GM12878 (cell line): Measurements from ENCODE around the gene GARIN5B. TPM values are rescaled to one million over a fixed set of nuclear protein-coding genes. Genes with fewer than 3 reads are reported as not detected.

Source experiments
- ATAC-seq: fragments of 200-7000 bp; cut with Tn5 transposase; 3 replicates; pipeline ENCODE4 v1.9.1; 2020; ENCODE audit warnings: mild to moderate bottlenecking, moderate library complexity
- BruUV-seq: library from RNA; stranded (reverse); fragments of 400-500 nt; replicated peaks from 2 replicates; lab custom pipeline; 2021; lab: Mats Ljungman, UMichigan
- CTCF ChIA-PET: fragments of 300-600 bp; sonication (Branson Sonifier 250); formaldehyde crosslinking; extraction: SDS; loops from one replicate; lab custom pipeline; 2021; ENCODE audit warnings: inconsistent platforms; lab: Yijun Ruan, JAX
- POLR2A ChIA-PET: fragments of 350-600 bp; formaldehyde crosslinking; extraction: SDS; loops from one replicate; lab custom pipeline; 2021; ENCODE audit warnings: inconsistent platforms; lab: Charles Lee
- RAD21 ChIA-PET: fragments of 300-600 bp; sonication (Branson Sonifier 250); formaldehyde crosslinking; loops from one replicate; lab custom pipeline; 2023; ENCODE audit warnings: antibody characterized with exemption; ENCODE audit not compliant: unreplicated experiment; lab: Charles Lee
- SMC1A ChIA-PET: fragments of 300-600 bp; sonication (Branson Sonifier 250); formaldehyde crosslinking; loops from one replicate; lab custom pipeline; 2023; ENCODE audit not compliant: unreplicated experiment, uncharacterized antibody; lab: Charles Lee
- DNase-seq: peaks from one replicate; pipeline ENCODE4 v3.0.0-alpha.2; 2011; ENCODE audit warnings: low read depth, low spot score
- FAIRE-seq: peaks from 3 replicates; lab custom pipeline; 2011; peaks lifted over from hg19 to GRCh38; lab: Jason Lieb, UNC
- H2AFZ ChIP-seq: 2 replicates; pipeline ENCODE4 v1.6.0; 2011; ENCODE audit warnings: low read depth, low read length, control low read depth; ENCODE audit not compliant: control insufficient read depth
- H3K27ac ChIP-seq: 2 replicates; pipeline ENCODE4 v1.5.1; 2011; ENCODE audit warnings: control low read depth; ENCODE audit not compliant: control insufficient read depth, insufficient read depth
- H3K27me3 ChIP-seq, 2 experiments: replicated peaks in 1 of 2; 2 replicates each; pipeline versions ENCODE4 v1.6.0 to v1.6.1; 2011; ENCODE audit warnings: low read length in 1 of 2; ENCODE audit not compliant: control insufficient read depth in 2 of 2, insufficient read depth in 2 of 2
- H3K36me3 ChIP-seq, 2 experiments: 2 replicates each; pipeline ENCODE4 v1.5.1; 2011; ENCODE audit warnings: low read length in 1 of 2; ENCODE audit not compliant: control insufficient read depth in 2 of 2, insufficient read depth in 2 of 2
- H3K4me1 ChIP-seq: 2 replicates; pipeline ENCODE4 v1.6.1; 2011; ENCODE audit warnings: mild to moderate bottlenecking, low read length, moderate library complexity, mixed read lengths; ENCODE audit not compliant: control insufficient read depth, insufficient read depth
- H3K4me2 ChIP-seq: 2 replicates; pipeline ENCODE4 v1.6.0; 2011; ENCODE audit warnings: control low read depth; ENCODE audit not compliant: control insufficient read depth, insufficient read depth
- H3K4me3 ChIP-seq: fragments of 200-600 bp; sonication (generic); 2 replicates; pipeline ENCODE4 v1.5.1; 2016
- H3K79me2 ChIP-seq: 2 replicates; pipeline ENCODE4 v1.6.0; 2011; ENCODE audit warnings: low read length; ENCODE audit not compliant: control insufficient read depth, insufficient read depth
- H3K9ac ChIP-seq: 2 replicates; pipeline ENCODE4 v1.8.0; 2011; ENCODE audit warnings: low read length, control low read depth, mixed read lengths; ENCODE audit not compliant: control insufficient read depth, insufficient read depth
- H3K9me3 ChIP-seq: replicated peaks from 3 replicates; pipeline ENCODE4 v1.5.1; 2011; ENCODE audit warnings: mild to moderate bottlenecking, low read length; ENCODE audit not compliant: control insufficient read depth, insufficient read depth
- H4K20me1 ChIP-seq: 2 replicates; pipeline ENCODE4 v1.6.0; 2011; ENCODE audit not compliant: control insufficient read depth, insufficient read depth
- BCL11A ChIP-seq: IDR thresholded peaks from 2 replicates; pipeline ENCODE4 v1.6.1; 2011; ENCODE audit warnings: low read depth, low read length
- BRCA1 ChIP-seq: IDR thresholded peaks from 2 replicates; pipeline ENCODE4 v1.6.1; 2011; ENCODE audit warnings: low read depth, low read length, improper control_type of control experiment
- HDAC2 ChIP-seq: fragments of 200-600 bp; sonication (generic); IDR thresholded peaks from 2 replicates; pipeline ENCODE4 v1.6.1; 2017
- IKZF2 ChIP-seq, 2 experiments: fragments of 450-650 bp; IDR thresholded peaks; 2 replicates each; pipeline ENCODE4 v1.6.1; 2017; ENCODE audit warnings: mild to moderate bottlenecking in 2 of 2, moderate library complexity in 2 of 2
- POLR2AphosphoS2 ChIP-seq: IDR thresholded peaks from 2 replicates; pipeline ENCODE4 v1.6.1; 2011; ENCODE audit warnings: low read depth, mild to moderate bottlenecking, low read length, improper control_type of control experiment, moderate library complexity
- SRF ChIP-seq, 2 experiments: IDR thresholded peaks; 2 replicates each; pipeline ENCODE4 v1.6.1; 2011; ENCODE audit warnings: low read depth in 2 of 2, low read length in 2 of 2, mild to moderate bottlenecking in 1 of 2, moderate library complexity in 1 of 2
- STAT1 ChIP-seq: fragments of 450-650 bp; conservative IDR thresholded peaks from 2 replicates; pipeline ENCODE4 v1.6.1; 2014; ENCODE audit warnings: antibody characterized with exemption, mild to moderate bottlenecking
- STAT3 ChIP-seq: IDR thresholded peaks from 2 replicates; pipeline ENCODE4 v1.6.1; 2011; ENCODE audit warnings: low read depth, low read length, improper control_type of control experiment
- ZNF24 ChIP-seq: fragments of 450-650 bp; IDR thresholded peaks from 2 replicates; pipeline ENCODE4 v1.6.1; 2017; ENCODE audit warnings: antibody characterized with exemption, mild to moderate bottlenecking
- WGBS: methylation state at CpG from one replicate; pipeline ENCODE4 v1.1.6; 2016; ENCODE audit warnings: low lambda C conversion rate; ENCODE audit not compliant: insufficient replicate concordance, insufficient coverage; ENCODE audit errors: missing lambda C conversion rate; 5-methylcytosine and 5-hydroxymethylcytosine counted together
- in situ Hi-C: fragments of 300-500 bp; cut with MboI; formaldehyde crosslinking; loops from 9 replicates; pipeline ENCODE4 v1.14.3; 2018; ENCODE audit warnings: mixed read lengths
- intact Hi-C: fragments of 100-400 bp; cut with micrococcal nuclease; formaldehyde crosslinking; loops from one replicate; pipeline ENCODE4 v1.14.2; 2022; ENCODE audit not compliant: unreplicated experiment
- polyA plus RNA-seq, 11 experiments: library from polyadenylated mRNA; depleted of rRNA in 4 of 11; unstranded in 6 of 11; stranded (reverse) in 5 of 11; fragments of >200 nt; fragmentation: Nextera tagmentation in 4 of 11; fragmentation: Illumina TruSeq in 1 of 11; extraction: Ambion mirVana in 4 of 11; extraction: Trizol in 1 of 11; gene quantifications; 1 replicate in 1 of 11; 2 replicates in 10 of 11; pipeline versions ENCODE4 v1.2.1 to v1.2.3, GENCODE V29; 2011 to 2016; ENCODE audit warnings: inconsistent platforms in 2 of 11, missing spikeins in 2 of 11, low read depth in 1 of 11
- total RNA-seq, 4 experiments: library from RNA; depleted of rRNA in 3 of 4; stranded (reverse); fragments of >200 nt in 3 of 4; fragmentation: Illumina TruSeq in 1 of 4; extraction: Trizol in 1 of 4; gene quantifications; 2 replicates each; pipeline versions ENCODE4 v1.2.1 to v1.2.3, GENCODE V29; 2013 to 2021

The GARIN5B gene
- total and polyA plus RNA-seq, 10 of the 15 experiments (the other 5 are each of a cell fraction or from before 2014, with no cell fraction given), result not detected

GRCh38 chr19:55309448-55309847, 53.6 kb downstream of the GARIN5B start:
- 41% methylated on average over 5 of the region's 5 CpGs for WGBS
- Histone ChIP-seq H3K9me3 (no peaks in the 10 kb centered on the region), H3K4me1 (no peaks in the 10 kb centered on the region), H3K27ac (no peak overlapping the region), H2AFZ (no peak overlapping the region), H3K27me3 (no peaks in the 10 kb centered on the region), H4K20me1 (no peaks in the 10 kb centered on the region; the same call in 1 of the 2 replicates), H3K36me3 (no peaks in the 10 kb centered on the region), H3K4me3 (no peak overlapping the region), H3K9ac (no peak overlapping the region), H3K79me2 (no peaks in the 10 kb centered on the region), H3K4me2 (no peak overlapping the region)
- in situ Hi-C loops, result no loop called here
- intact Hi-C loops, result no loop called here
- RAD21 ChIA-PET, result no interaction called here
- POLR2A ChIA-PET, result no interaction called here
- SMC1A ChIA-PET, result no interaction called here
- FAIRE-seq, result no peak
- ATAC-seq, result no peak
- BruUV-seq, result no TSS peak
- no peak for DNase-seq
- TF ChIP-seq STAT1, result no peak
- TF ChIP-seq POLR2AphosphoS2, result no peak
- no peak for TF ChIP-seq HDAC2
- no peak for TF ChIP-seq SRF (IDR thresholded peaks at IDR 0.05; ENCODE audit: low read depth in 2 of 2, low read length in 2 of 2)
- TF ChIP-seq ZNF24, result no peak
- TF ChIP-seq IKZF2 (IDR thresholded peaks at IDR 0.05), result no peak
- CTCF ChIA-PET, result no interaction called here

DNA sequence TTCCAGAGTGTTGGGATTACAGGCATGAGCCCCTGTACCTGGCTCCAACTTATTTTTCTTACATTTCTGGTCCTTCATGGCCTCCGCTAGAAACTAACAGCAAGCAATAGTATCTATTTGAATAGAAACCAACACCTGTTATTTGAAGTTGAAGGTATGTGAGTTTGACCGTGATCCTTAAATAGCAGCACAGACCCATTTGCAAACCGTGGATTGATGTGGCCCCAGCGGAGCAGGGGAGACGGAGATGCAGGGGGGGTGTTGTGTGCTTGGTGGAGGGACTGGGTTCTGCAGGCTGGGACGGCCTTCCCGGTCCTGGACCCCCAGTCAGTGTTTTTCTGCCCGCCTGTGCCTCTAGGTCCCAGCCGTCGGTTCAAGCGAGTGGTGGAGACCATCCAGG, 54.8 kb downstream of the GARIN5B start:
- Histone ChIP-seq H3K79me2 (no peaks in the 10 kb centered on the region), H3K9ac (no peak overlapping the region), H4K20me1 (no peaks in the 10 kb centered on the region; the same call in 1 of the 2 replicates), H3K4me1 (no peaks in the 10 kb centered on the region), H3K9me3 (no peaks in the 10 kb centered on the region), H3K36me3 (no peaks in the 10 kb centered on the region), H3K4me3 (no peak overlapping the region), H3K27me3 (no peaks in the 10 kb centered on the region), H3K27ac (no peak overlapping the region), H3K4me2 (no peak overlapping the region), H2AFZ (no peak overlapping the region)
- DNase-seq (no peak), FAIRE-seq (no peak), ATAC-seq (no peak)
- CTCF ChIA-PET, result interaction anchor here (0.6 kb wide), 1 partner anchor 831 kb away, joined by 3 read pairs; no protein-coding TSS in a partner anchor
- BruUV-seq, result no TSS peak
- in situ Hi-C loops, result no loop called here
- TF ChIP-seq STAT3 (no peak), BRCA1 (no peak), BCL11A (no peak)
- 31% methylated on average over 11 of the region's 11 CpGs for WGBS
- intact Hi-C loops, result no loop called here
- SMC1A ChIA-PET, result no interaction called here
- RAD21 ChIA-PET, result no interaction called here
- POLR2A ChIA-PET, result interaction anchor here (0.6 kb wide), 1 partner anchor 50 kb away, joined by 3 read pairs; no protein-coding TSS in a partner anchor
